K562 (cell line): ENCODE results near the gene KIF25. TPM values are rescaled to one million over a fixed set of nuclear protein-coding genes. Genes with fewer than 3 reads are reported as not detected.

Experiments used
- GATAD2B ChIP-seq: fragments of 450-650 bp; IDR thresholded peaks from 2 replicates; pipeline ENCODE4 v1.6.1; 2017; ENCODE audit warnings: mild to moderate bottlenecking, borderline replicate concordance
- MYC ChIP-seq, 2 experiments: fragments of 250-450 bp in 1 of 2; sonication (Bioruptor Pico) in 1 of 2; IDR thresholded peaks; 2 replicates each; pipeline versions ENCODE4 v1.5.1 to v1.6.1; 2012 to 2021; ENCODE audit warnings: low read depth in 2 of 2, borderline replicate concordance in 1 of 2, improper control_type of control experiment in 1 of 2, low read length in 1 of 2, mild to moderate bottlenecking in 1 of 2, moderate library complexity in 1 of 2
- TGIF2 ChIP-seq: sonication (generic); formaldehyde crosslinking; IDR thresholded peaks from 2 replicates; pipeline ENCODE4 v1.8.1; 2022; ENCODE audit warnings: mild to moderate bottlenecking, missing genetic modification reagents, moderate library complexity
- ZBTB7A ChIP-seq: IDR thresholded peaks from 2 replicates; pipeline ENCODE4 v1.6.1; 2011; ENCODE audit warnings: low read depth, mild to moderate bottlenecking, low read length, moderate library complexity, borderline replicate concordance; ENCODE audit not compliant: control insufficient read depth
- polyA plus RNA-seq, 8 experiments: library from polyadenylated mRNA; depleted of rRNA in 4 of 8; stranded (reverse) in 5 of 8; unstranded in 3 of 8; fragments of >200 nt; fragmentation: Nextera tagmentation in 2 of 8; fragmentation: Illumina TruSeq in 1 of 8; extraction: Ambion mirVana in 2 of 8; extraction: Trizol in 1 of 8; gene quantifications; 2 replicates each; pipeline versions ENCODE4 v1.2.1 to v1.2.3, GENCODE V29; 2011 to 2014; ENCODE audit warnings: inconsistent platforms in 1 of 8, missing spikeins in 1 of 8
- total RNA-seq, 7 experiments: library from RNA; depleted of rRNA in 6 of 7; stranded (reverse); fragments of >200 nt in 6 of 7; fragmentation: Illumina TruSeq in 2 of 7; extraction: Trizol in 2 of 7; gene quantifications; 2 replicates each; pipeline versions ENCODE4 v1.2.1 to v1.2.3, GENCODE V29; 2011 to 2021; ENCODE audit warnings: low replicate concordance in 1 of 7
- TF ChIP-seq, protein P1 (sequence below): fragments of 450-650 bp; IDR thresholded peaks from 2 replicates; pipeline ENCODE4 v1.7.1; 2018; ENCODE audit warnings: mild to moderate bottlenecking, low read depth; ENCODE audit not compliant: partially characterized antibody
- TF ChIP-seq, protein P2 (sequence below): sonication (generic); formaldehyde crosslinking; IDR thresholded peaks from 2 replicates; pipeline ENCODE4 v1.8.0; 2022; ENCODE audit warnings: mild to moderate bottlenecking, missing genetic modification reagents
- TF ChIP-seq, protein P3 (sequence below): fragments of 450-650 bp; IDR thresholded peaks from one replicate; pipeline ENCODE4 v1.6.1; 2018; ENCODE audit warnings: mild to moderate bottlenecking, moderate library complexity; ENCODE audit not compliant: partially characterized antibody
- TF ChIP-seq, protein P4 (sequence below), 2 experiments: fragments of 450-650 bp; conservative IDR thresholded peaks; 2 replicates each; pipeline ENCODE4 v1.6.1; 2017; ENCODE audit warnings: mild to moderate bottlenecking in 2 of 2, moderate library complexity in 2 of 2

KIF25 gene
- total and polyA plus RNA-seq, 9 of the 15 experiments (the other 6 are each of a cell fraction or from before 2014, with no cell fraction given), result 0.04 to 0.49 (median 0.23) TPM; not detected in 5

DNA sequence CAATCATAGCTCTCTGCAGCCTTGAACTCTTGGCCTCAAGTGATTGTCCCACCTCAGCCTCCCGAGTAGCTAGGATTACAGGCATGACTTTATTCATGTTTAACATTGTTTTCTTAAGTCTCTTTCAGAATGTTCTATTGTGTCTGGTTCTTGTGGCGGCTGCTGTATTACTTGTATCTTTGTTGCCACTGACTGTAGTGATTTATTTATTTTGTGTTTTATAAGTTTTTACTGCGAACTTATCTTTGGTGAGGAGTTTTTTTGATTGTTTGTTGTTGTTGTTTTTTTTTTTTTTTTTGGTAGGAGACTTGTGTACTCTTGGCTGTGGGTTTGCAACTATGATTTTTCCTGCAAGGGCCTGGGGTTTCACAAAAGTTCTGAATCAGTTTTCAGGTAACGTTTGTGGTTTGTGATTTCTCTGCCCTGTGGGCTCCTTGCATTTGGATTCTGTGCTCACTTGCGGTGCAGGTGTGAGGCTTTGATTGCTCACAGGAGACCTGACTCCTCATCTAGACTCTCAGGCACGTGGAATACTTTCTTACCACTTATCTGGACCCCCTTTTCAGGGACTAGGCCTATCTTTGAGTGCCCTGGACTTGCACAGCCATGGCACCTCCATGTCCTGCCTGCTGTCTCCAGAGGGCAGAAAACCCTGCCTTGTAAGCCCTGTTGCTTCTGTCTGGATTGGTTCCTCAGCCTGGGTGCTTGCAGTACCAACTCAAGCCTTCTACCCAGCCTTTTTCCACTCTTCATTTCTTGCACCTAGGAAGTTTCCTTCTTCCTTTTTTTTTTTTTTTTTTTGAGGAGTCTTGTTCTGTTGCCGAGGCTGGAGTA is 25.2 kb downstream of the KIF25 start (continued):
- TF ChIP-seq, protein P1, sequence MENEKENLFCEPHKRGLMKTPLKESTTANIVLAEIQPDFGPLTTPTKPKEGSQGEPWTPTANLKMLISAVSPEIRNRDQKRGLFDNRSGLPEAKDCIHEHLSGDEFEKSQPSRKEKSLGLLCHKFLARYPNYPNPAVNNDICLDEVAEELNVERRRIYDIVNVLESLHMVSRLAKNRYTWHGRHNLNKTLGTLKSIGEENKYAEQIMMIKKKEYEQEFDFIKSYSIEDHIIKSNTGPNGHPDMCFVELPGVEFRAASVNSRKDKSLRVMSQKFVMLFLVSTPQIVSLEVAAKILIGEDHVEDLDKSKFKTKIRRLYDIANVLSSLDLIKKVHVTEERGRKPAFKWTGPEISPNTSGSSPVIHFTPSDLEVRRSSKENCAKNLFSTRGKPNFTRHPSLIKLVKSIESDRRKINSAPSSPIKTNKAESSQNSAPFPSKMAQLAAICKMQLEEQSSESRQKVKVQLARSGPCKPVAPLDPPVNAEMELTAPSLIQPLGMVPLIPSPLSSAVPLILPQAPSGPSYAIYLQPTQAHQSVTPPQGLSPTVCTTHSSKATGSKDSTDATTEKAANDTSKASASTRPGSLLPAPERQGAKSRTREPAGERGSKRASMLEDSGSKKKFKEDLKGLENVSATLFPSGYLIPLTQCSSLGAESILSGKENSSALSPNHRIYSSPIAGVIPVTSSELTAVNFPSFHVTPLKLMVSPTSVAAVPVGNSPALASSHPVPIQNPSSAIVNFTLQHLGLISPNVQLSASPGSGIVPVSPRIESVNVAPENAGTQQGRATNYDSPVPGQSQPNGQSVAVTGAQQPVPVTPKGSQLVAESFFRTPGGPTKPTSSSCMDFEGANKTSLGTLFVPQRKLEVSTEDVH, result no peak
- TF ChIP-seq, protein P2, sequence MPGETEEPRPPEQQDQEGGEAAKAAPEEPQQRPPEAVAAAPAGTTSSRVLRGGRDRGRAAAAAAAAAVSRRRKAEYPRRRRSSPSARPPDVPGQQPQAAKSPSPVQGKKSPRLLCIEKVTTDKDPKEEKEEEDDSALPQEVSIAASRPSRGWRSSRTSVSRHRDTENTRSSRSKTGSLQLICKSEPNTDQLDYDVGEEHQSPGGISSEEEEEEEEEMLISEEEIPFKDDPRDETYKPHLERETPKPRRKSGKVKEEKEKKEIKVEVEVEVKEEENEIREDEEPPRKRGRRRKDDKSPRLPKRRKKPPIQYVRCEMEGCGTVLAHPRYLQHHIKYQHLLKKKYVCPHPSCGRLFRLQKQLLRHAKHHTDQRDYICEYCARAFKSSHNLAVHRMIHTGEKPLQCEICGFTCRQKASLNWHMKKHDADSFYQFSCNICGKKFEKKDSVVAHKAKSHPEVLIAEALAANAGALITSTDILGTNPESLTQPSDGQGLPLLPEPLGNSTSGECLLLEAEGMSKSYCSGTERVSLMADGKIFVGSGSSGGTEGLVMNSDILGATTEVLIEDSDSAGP, result no peak
- no peak for TF ChIP-seq GATAD2B
- TF ChIP-seq MYC (IDR thresholded peaks at IDR 0.05; ENCODE audit: low read depth, low read length), result no peak
- TF ChIP-seq MYC (CRISPR knock-in tag; IDR thresholded peaks at IDR 0.05; ENCODE audit: borderline replicate concordance, low read depth), result no peak
- TF ChIP-seq ZBTB7A, result no peak
- no peak for TF ChIP-seq TGIF2 (CRISPR knock-in tag)
- TF ChIP-seq, protein P3, sequence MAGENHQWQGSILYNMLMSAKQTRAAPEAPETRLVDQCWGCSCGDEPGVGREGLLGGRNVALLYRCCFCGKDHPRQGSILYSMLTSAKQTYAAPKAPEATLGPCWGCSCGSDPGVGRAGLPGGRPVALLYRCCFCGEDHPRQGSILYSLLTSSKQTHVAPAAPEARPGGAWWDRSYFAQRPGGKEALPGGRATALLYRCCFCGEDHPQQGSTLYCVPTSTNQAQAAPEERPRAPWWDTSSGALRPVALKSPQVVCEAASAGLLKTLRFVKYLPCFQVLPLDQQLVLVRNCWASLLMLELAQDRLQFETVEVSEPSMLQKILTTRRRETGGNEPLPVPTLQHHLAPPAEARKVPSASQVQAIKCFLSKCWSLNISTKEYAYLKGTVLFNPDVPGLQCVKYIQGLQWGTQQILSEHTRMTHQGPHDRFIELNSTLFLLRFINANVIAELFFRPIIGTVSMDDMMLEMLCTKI, result no peak
- TF ChIP-seq, protein P4, sequence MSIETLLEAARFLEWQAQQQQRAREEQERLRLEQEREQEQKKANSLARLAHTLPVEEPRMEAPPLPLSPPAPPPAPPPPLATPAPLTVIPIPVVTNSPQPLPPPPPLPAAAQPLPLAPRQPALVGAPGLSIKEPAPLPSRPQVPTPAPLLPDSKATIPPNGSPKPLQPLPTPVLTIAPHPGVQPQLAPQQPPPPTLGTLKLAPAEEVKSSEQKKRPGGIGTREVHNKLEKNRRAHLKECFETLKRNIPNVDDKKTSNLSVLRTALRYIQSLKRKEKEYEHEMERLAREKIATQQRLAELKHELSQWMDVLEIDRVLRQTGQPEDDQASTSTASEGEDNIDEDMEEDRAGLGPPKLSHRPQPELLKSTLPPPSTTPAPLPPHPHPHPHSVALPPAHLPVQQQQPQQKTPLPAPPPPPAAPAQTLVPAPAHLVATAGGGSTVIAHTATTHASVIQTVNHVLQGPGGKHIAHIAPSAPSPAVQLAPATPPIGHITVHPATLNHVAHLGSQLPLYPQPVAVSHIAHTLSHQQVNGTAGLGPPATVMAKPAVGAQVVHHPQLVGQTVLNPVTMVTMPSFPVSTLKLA (conservative IDR thresholded peaks at IDR 0.05), result no peak
